UCSD-AML1 (cell line): Measurements from ENCODE around the gene OXTR.

ENCODE experiments used
- DNase-seq: peaks from one replicate; lab custom pipeline; 2025; ENCODE audit not compliant: unreplicated experiment; lab: John Stamatoyannopoulos, UW

OXTR gene

GRCh38 chr3:8767667-8768363, 1.6 kb downstream of the OXTR start:
- no peak for DNase-seq

GRCh38 chr3:8767256-8767666, 2.2 kb downstream of the OXTR start:
- no peak for DNase-seq

GRCh38 chr3:8766148-8766547, 3.3 kb downstream of the OXTR start:
- no peak for DNase-seq

DNA sequence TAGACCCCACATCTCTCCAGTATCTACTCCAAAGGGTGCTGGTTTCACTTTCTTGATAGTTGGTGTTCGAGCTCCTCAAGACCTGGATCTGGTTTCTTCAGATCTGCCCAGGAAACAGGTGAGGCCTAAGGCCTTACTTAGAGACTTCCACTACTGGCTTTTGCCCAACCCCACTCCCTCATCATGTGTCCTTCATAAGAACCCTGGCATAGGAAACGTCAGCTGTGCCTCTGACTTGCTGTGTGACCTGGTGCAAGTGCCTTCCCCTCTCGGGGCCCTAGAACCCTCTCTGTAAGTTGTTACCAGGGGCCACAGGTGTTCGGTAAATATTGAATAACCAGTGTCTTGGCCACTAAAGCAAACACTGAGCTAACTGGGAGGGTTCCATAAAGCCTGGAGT, 3.9 kb downstream of the OXTR start:
- DNase-seq, result no peak

DNA sequence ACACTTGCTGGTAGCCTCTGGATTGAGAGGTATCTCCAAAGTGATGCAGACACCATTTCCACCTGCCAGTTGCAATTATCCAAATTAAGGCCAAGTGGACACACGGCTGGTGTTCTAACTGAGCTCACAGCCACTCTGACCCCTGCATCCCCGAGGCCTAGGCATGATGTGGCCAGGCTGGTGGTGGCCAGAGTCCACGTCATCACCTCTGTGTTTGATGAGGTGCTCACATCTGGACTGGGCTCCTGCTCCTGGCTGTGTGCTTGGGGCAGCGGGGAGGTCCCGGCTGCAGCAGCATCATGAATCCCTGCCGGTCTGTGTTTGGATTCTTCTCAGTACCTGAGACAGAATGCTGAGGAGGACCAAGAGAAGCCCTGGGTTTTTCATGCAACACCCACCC, 4.9 kb downstream of the OXTR start:
- DNase-seq, result no peak

DNA sequence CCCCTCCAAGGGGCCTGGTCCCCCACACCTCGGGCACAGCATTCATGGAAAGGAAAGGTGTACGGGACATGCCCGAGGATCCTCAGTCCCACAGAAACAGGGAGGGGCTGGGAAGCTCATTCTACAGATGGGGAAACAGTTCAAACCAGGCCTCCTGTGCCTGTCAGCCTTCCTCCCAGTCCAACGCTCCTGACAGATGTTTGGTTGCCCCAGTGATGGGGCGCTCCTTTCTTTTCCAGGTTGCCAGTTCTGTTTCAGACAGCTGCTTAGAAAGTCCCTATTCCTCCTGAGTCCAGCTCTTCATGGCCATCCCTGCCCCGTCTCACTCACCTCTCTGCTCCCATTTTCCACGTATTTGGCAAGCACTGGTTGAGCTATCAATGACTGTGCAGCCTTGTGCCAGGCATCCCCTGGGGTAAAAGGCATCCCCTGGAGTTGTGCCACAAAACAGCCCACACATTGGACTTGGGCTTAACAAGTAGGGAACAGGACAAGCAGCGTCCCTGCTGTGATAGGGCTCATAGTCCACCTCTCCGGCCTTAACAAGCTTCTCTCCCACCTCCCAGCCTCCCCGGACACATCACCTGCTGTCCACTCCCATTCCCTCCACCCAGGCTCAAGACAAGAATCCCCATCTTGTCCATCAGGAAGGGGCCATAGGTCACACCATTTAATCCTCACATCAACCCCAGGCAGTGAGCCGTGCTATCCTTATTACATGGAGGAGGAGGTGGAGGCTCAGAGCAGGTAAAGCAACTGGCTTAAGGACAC, 6.6 kb downstream of the OXTR start:
- DNase-seq, result no peak

DNA sequence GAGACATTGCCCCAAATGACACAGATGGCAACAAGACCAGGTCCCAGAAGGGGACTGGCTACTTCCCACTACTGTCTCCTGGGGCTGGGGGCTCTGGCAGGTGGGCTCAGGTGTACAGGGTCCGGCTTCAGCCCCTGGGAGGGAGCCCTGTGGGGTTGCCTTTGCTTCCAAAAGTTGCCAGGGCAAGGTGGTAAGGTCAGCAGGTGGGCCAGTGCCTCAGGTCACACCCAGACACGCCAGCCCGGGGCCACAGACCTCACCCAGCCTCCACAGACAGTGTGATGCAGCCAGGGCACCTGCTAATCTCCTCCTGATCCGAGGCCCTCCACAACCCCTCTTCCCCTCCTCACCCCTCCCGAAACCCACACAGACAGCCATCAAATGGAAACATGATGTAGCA, 7.5 kb downstream of the OXTR start:
- no peak for DNase-seq

DNA sequence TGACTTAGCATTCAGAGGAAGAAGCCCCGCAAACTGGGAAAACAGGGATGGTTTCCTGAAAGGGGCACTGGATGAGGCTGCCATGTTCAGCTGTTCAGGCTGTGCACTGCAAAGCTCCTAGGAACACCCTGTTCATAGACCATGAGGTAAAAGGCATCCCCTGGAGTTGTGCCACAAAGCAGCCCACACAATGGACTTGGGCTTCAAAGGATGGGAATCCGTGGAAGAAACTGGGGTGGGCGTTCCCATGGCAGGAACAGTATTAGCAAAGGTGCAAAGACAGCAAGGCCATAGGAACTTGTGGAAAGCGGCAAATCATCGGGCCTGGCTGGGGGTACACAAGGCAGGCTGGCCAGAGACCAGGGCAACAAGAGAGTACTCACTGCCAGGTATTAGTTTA, 8.9 kb downstream of the OXTR start:
- DNase-seq, result no peak

DNA sequence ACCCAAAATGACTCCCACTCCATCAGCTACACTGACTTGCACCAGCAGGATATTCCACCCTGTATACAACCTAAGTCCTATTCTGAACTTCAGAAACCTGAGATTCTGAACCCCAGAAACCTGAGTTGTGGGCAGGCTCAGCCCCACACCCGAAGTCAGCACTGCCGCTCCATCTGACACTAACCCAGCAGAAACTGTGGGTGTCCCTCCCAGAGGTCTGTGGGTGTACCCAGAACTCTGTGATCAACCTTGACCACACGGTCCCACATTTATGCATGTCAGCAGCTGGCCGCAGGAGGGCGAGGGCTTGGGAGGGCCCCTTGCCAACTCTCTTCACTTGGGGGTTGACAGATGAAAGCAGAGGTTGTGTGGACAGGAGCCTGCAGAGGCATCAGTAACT, 9.3 kb downstream of the OXTR start:
- no peak for DNase-seq

- DNase-seq, result no peak
These were observed 10.2 kb downstream of the OXTR start for GRCh38 chr3:8759038-8759707.

GRCh38 chr3:8757551-8758518, 11.6 kb downstream of the OXTR start:
- no peak for DNase-seq

GRCh38 chr3:8756671-8757070, 12.7 kb downstream of the OXTR start:
- no peak for DNase-seq

DNA sequence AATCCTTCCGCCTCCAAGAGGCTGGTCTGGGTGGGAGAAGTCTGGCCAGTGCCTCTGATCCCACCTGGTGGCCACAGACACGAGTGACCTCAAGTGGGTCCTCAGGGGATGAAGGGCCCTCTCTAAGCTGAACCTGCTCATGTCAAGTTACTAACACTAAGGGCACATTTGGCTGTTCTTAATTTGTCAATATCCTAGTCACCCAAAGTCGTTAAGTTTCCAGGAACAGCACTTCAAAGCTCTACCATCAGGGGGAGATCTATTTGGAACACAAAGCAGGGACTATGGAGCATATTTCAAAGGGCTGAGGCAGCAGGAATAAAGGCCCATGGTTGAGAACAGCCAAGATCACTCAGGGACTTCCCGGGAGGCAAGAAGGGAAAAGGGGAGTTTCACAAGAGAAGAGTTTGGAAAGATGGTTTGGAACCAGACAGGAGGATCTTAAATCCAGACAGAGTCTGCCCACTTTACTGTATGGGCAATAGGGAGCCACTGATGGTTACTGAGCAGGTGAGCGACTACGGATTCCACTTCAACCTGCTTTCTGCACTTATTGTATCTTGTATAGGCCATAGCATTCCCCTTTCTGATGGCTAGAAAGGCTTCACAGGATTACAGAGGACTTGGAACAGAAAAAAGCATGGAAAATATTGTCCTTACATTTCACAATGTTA, 13.7 kb downstream of the OXTR start:
- DNase-seq, result no peak

GRCh38 chr3:8755097-8755496, 14.3 kb downstream of the OXTR start:
- no peak for DNase-seq

DNA sequence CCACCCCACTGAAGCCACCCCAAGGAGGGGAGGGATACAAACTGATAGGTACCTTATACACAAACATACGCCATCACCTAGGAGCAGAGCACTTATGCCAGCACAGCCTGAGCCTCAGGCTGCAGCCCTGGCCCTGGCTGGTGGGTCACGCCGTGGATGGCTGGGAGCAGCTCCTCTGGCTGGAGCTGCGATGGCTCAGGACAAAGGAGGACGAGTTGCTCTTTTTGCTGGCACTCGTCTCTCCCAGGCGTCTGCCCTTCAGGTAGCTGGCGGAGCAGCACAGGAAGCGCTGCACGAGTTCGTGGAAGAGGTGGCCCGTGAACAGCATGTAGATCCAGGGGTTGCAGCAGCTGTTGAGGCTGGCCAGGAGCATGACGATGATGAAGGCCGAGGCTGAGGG, 16.6 kb downstream of the OXTR start:
- no peak for DNase-seq

DNA sequence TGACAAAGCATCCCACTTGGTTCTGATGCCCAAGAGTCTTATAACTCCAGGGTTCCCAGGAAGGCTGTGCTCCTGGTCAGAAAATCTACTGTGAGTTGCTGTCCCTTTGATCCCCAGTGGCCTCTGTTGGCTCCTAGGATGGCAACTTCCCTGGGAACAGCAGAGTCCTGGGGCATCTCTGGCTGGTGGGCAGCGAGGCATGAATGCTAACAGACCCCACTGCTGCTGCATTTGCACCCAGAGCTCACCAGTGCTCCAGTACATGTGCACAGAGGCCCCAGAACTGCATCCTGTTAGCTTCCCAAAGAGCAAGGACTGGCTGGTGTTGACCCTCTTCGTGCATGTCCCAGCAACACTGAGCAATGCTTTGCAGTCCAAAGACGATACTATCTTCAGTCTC, 20.1 kb downstream of the OXTR start:
- no peak for DNase-seq

GRCh38 chr3:8746780-8747345, 22.6 kb downstream of the OXTR start:
- no peak for DNase-seq

GRCh38 chr3:8745619-8746370, 23.6 kb downstream of the OXTR start:
- no peak for DNase-seq

GRCh38 chr3:8743911-8744310, 25.5 kb downstream of the OXTR start:
- DNase-seq, result no peak
